Keratinocyte (primary cell): ENCODE data around the gene ETV3L. TPM values are rescaled to one million over a fixed set of nuclear protein-coding genes. Genes with fewer than 3 reads are reported as not detected.

Source experiments
- DNase-seq: peaks from one replicate; pipeline ENCODE4 v3.0.0-alpha.2; 2011; ENCODE audit warnings: low read depth, missing footprints, low spot score
- FAIRE-seq: peaks from 2 replicates; lab custom pipeline; 2011; peaks lifted over from hg19 to GRCh38; lab: Jason Lieb, UNC
- H2AFZ ChIP-seq: 2 replicates; pipeline ENCODE4 v1.6.0; 2012; ENCODE audit warnings: low read length, control low read depth, inconsistent platforms; ENCODE audit not compliant: control insufficient read depth
- H3K27ac ChIP-seq: 2 replicates; pipeline ENCODE4 v1.5.1; 2011; ENCODE audit warnings: low read length; ENCODE audit not compliant: control insufficient read depth, insufficient read depth
- H3K27me3 ChIP-seq: 3 replicates; pipeline ENCODE4 v1.6.0; 2011; ENCODE audit warnings: low read length; ENCODE audit not compliant: control insufficient read depth, insufficient read depth; ENCODE audit errors: extremely low read depth
- H3K36me3 ChIP-seq, 2 experiments: 2 replicates in 1 of 2; 3 replicates in 1 of 2; pipeline ENCODE4 v1.5.1; 2011; ENCODE audit warnings: low read length in 2 of 2, mild to moderate bottlenecking in 1 of 2; ENCODE audit not compliant: control insufficient read depth in 2 of 2, insufficient read depth in 2 of 2; ENCODE audit errors: extremely low read depth in 1 of 2
- H3K4me1 ChIP-seq: 3 replicates; pipeline ENCODE4 v1.5.1; 2011; ENCODE audit warnings: low read length; ENCODE audit not compliant: control insufficient read depth, insufficient read depth; ENCODE audit errors: extremely low read depth
- H3K4me2 ChIP-seq: 3 replicates; pipeline ENCODE4 v1.6.0; 2011; ENCODE audit warnings: low read depth, low read length; ENCODE audit not compliant: control insufficient read depth, insufficient read depth; ENCODE audit errors: extremely low read depth
- H3K4me3 ChIP-seq, 3 experiments: fragments of 200-600 bp in 1 of 3; sonication (generic) in 1 of 3; 2 replicates in 2 of 3; 3 replicates in 1 of 3; pipeline ENCODE4 v1.5.1; 2011 to 2016; ENCODE audit warnings: low read length in 3 of 3, mild to moderate bottlenecking in 3 of 3, control low read depth in 2 of 3, inconsistent platforms in 1 of 3, low read depth in 1 of 3, mixed read lengths in 1 of 3, mixed run types in 1 of 3, moderate library complexity in 1 of 3; ENCODE audit not compliant: control insufficient read depth in 2 of 3, insufficient read depth in 2 of 3; ENCODE audit errors: extremely low read depth in 1 of 3
- H3K79me2 ChIP-seq: 2 replicates; pipeline ENCODE4 v1.6.0; 2012; ENCODE audit warnings: low read length; ENCODE audit not compliant: control insufficient read depth, insufficient read depth
- H3K9ac ChIP-seq: 3 replicates; pipeline ENCODE4 v1.6.0; 2011; ENCODE audit warnings: low read length; ENCODE audit not compliant: control insufficient read depth, insufficient read depth; ENCODE audit errors: extremely low read depth
- H3K9me1 ChIP-seq: 3 replicates; pipeline ENCODE4 v1.6.0; 2011; ENCODE audit warnings: low read length; ENCODE audit not compliant: control insufficient read depth, insufficient read depth; ENCODE audit errors: extremely low read depth
- H3K9me3 ChIP-seq: 2 replicates; pipeline ENCODE4 v1.5.1; 2012; ENCODE audit warnings: low read depth, low read length; ENCODE audit not compliant: control insufficient read depth
- H4K20me1 ChIP-seq: 3 replicates; pipeline ENCODE4 v1.6.0; 2011; ENCODE audit warnings: low read length; ENCODE audit not compliant: control insufficient read depth, insufficient read depth; ENCODE audit errors: extremely low read depth
- CTCF ChIP-seq, 3 experiments: IDR thresholded peaks in 1 of 3; conservative IDR thresholded peaks in 1 of 3; optimal IDR thresholded peaks in 1 of 3; 2 replicates in 2 of 3; 3 replicates in 1 of 3; pipeline versions ENCODE3 to v1.5.1; 2011; ENCODE audit warnings: low read length in 3 of 3, mild to moderate bottlenecking in 3 of 3, moderate library complexity in 2 of 3, control low read depth in 1 of 3, inconsistent platforms in 1 of 3; ENCODE audit not compliant: insufficient read depth in 2 of 3; ENCODE audit errors: extremely low read depth in 1 of 3
- EZH2 ChIP-seq: IDR thresholded peaks from one replicate; pipeline ENCODE4 v1.6.1; 2012; ENCODE audit warnings: inconsistent platforms, mild to moderate bottlenecking, low read length, moderate library complexity
- dilution Hi-C: fragments of 300-500 bp; cut with MboI; formaldehyde crosslinking; loops from one replicate; pipeline ENCODE4 v1.7.0; 2020; ENCODE audit warnings: low sequenced_read_pairs; ENCODE audit not compliant: extremely low pct_ligation_motif_present
- polyA plus RNA-seq, 5 experiments: library from polyadenylated mRNA; depleted of rRNA in 3 of 5; stranded (reverse) in 3 of 5; stranded (forward) in 1 of 5; unstranded in 1 of 5; fragments of >200 nt; gene quantifications; 1 replicate in 1 of 5; 2 replicates in 3 of 5; 3 replicates in 1 of 5; pipeline versions ENCODE4 v1.2.1 to v1.2.3, GENCODE V29; 2011 to 2012; ENCODE audit warnings: missing spikeins in 2 of 5, low read depth in 1 of 5, low replicate concordance in 1 of 5

The ETV3L gene
- polyA plus RNA-seq, 1 donor (not counting 4 experiments of a cell fraction or from before 2014, with no cell fraction given) = not detected

- Histone ChIP-seq H3K4me2 (peak overlapping the region; percentile 97), H3K4me1 (peaks cover 21% of the 10 kb centered on the region), H2AFZ (no peak overlapping the region), H3K9me3 (no peaks in the 10 kb centered on the region), H3K27ac (no peak overlapping the region), H3K36me3 (peaks cover 0 to 2% of the 10 kb centered on the region in 2 experiments), H3K9me1 (peaks cover 5% of the 10 kb centered on the region), H3K4me3 (peak overlapping the region; percentile 52 to 84 (median 77)), H3K27me3 (no peaks in the 10 kb centered on the region), H4K20me1 (no peaks in the 10 kb centered on the region), H3K9ac (peak overlapping the region; percentile 93), H3K79me2 (peaks cover 28% of the 10 kb centered on the region)
- dilution Hi-C loops = no loop called here
- TF ChIP-seq EZH2 = no peak
- TF ChIP-seq CTCF (optimal IDR thresholded peaks at IDR 0.05 in 1 of 3, IDR thresholded peaks at IDR 0.05 in 1 of 3, conservative IDR thresholded peaks at IDR 0.05 in 1 of 3; ENCODE audit: extremely low read depth in 1 of 3, insufficient read depth in 2 of 3, low read length in 3 of 3) = no peak
- DNase-seq = no peak
- FAIRE-seq = no peak
Observed at GRCh38 chr1:157044326-157044725, 55.3 kb downstream of the ETV3L start.

GRCh38 chr1:157043685-157044084 is 55.9 kb downstream of the ETV3L start:
- Histone ChIP-seq H3K27me3 (no peaks in the 10 kb centered on the region), H3K27ac (no peak overlapping the region), H3K4me2 (peak overlapping the region; percentile 97), H3K79me2 (peaks cover 28% of the 10 kb centered on the region), H3K9me3 (no peaks in the 10 kb centered on the region), H3K4me3 (peak overlapping the region in 2 of 3 experiments; percentile 77 to 84), H3K9me1 (peaks cover 5% of the 10 kb centered on the region), H3K4me1 (peaks cover 21% of the 10 kb centered on the region), H4K20me1 (no peaks in the 10 kb centered on the region), H2AFZ (no peak overlapping the region), H3K36me3 (peaks cover 0 to 2% of the 10 kb centered on the region in 2 experiments), H3K9ac (no peak overlapping the region)
- FAIRE-seq (no peak), DNase-seq (no peak)
- dilution Hi-C loops = no loop called here
- TF ChIP-seq EZH2 = no peak
- TF ChIP-seq CTCF (optimal IDR thresholded peaks at IDR 0.05 in 1 of 3, IDR thresholded peaks at IDR 0.05 in 1 of 3, conservative IDR thresholded peaks at IDR 0.05 in 1 of 3; ENCODE audit: extremely low read depth in 1 of 3, insufficient read depth in 2 of 3, low read length in 3 of 3) = no peak
